ENCODE measurements around the gene GALNTL6. TPM values are rescaled to one million over a fixed set of nuclear protein-coding genes. Genes with fewer than 3 reads are reported as not detected.
"Not testable (repeated sequence)": the region's sequence is repeated elsewhere in the genome, so short reads cannot be mapped to it uniquely, and the experiment has no call there.

The GALNTL6 gene
- total RNA-seq, 2 donors from 2014 or later: 0.71 TPM; not detected in 1

DNA sequence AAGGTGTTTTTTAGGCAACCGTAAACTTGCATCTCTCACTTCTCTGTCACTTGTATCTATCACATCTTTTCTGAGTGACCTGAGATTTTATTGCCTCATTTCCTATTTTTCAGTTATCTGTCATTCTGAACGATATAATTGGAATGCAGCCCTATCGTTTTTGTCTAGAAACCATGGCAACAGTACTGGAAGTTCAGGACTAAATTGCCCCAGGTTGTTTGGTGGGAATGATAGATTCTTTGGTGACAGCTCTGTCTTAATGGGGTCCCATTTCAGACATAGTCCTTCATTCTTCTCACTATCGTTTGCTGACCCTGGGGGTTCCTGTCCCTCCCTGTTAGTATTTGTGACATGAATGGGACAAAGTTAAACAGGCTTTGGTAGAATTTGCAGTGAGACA is 1087.7 kb downstream of the GALNTL6 start:
- H3K27me3 Mint-ChIP-seq (ENCODE audit: insufficient read depth): no peaks in the 10 kb centered on the region
- H3K4me1 Mint-ChIP-seq: peaks cover 3% of the 10 kb centered on the region
- no peak overlapping the region for H3K27ac Mint-ChIP-seq
- Histone ChIP-seq H3K27me3 (ENCODE audit: control insufficient read depth, insufficient read depth, low read length, poor library complexity, severe bottlenecking) (no peaks in the 10 kb centered on the region), H3K27ac (ENCODE audit: low read depth, low read length) (peak overlapping the region; percentile 60), H3K4me3 (ENCODE audit: low read length) (peak overlapping the region; percentile 19), H3K4me1 (ENCODE audit: control insufficient read depth, insufficient read depth, low read length) (no peaks in the 10 kb centered on the region), H3K9me3 (ENCODE audit: control insufficient read depth, low read length) (peaks cover 21% of the 10 kb centered on the region), H3K9ac (ENCODE audit: extremely low read depth, low read length, poor library complexity, severe bottlenecking) (no peak overlapping the region), H3K36me3 (ENCODE audit: control insufficient read depth, insufficient read depth, low read length) (no peaks in the 10 kb centered on the region)
- H3K9me3 Mint-ChIP-seq: peaks cover 11% of the 10 kb centered on the region
- WGBS, 2 experiments (ENCODE audit: insufficient coverage in 1 of 2, insufficient read length in 1 of 2): 70 to 82% methylated on average over 2 to 4 of the region's 4 CpGs
- DNase-seq: no peak
- no peak overlapping the region for H3K4me3 Mint-ChIP-seq
- TF ChIP-seq, protein P1, sequence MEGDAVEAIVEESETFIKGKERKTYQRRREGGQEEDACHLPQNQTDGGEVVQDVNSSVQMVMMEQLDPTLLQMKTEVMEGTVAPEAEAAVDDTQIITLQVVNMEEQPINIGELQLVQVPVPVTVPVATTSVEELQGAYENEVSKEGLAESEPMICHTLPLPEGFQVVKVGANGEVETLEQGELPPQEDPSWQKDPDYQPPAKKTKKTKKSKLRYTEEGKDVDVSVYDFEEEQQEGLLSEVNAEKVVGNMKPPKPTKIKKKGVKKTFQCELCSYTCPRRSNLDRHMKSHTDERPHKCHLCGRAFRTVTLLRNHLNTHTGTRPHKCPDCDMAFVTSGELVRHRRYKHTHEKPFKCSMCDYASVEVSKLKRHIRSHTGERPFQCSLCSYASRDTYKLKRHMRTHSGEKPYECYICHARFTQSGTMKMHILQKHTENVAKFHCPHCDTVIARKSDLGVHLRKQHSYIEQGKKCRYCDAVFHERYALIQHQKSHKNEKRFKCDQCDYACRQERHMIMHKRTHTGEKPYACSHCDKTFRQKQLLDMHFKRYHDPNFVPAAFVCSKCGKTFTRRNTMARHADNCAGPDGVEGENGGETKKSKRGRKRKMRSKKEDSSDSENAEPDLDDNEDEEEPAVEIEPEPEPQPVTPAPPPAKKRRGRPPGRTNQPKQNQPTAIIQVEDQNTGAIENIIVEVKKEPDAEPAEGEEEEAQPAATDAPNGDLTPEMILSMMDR (conservative IDR thresholded peaks at IDR 0.05): no peak
- H3K36me3 Mint-ChIP-seq (ENCODE audit: low read depth): no peaks in the 10 kb centered on the region

DNA sequence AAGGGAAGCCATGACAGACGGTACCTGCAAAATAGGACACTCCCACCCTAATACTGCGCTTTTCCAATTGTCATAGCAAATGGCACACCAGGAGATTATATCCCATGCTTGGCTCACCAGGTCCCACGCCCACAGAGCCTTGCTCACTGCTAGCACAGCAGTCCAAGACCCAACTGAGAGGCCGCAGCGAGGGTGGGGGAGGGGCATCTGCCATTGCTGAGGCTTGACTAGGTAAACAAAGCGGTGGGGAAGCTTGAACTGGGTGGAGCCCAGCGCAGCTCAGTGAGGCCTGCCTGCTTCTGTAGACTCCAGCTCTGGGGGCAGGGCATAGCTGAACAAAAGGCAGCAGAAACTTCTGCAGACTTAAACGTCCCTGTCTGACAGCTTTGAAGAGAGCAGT is 1099.3 kb downstream of the GALNTL6 start:
- H3K9me3 ChIP-seq (ENCODE audit: control insufficient read depth, low read length); H3K4me3 Mint-ChIP-seq; H3K4me3 ChIP-seq (ENCODE audit: low read length); H3K4me1 ChIP-seq (ENCODE audit: control insufficient read depth, insufficient read depth, low read length); H3K36me3 ChIP-seq (ENCODE audit: control insufficient read depth, insufficient read depth, low read length); H3K36me3 Mint-ChIP-seq (ENCODE audit: low read depth); DNase-seq; H3K9ac ChIP-seq (ENCODE audit: extremely low read depth, low read length, poor library complexity, severe bottlenecking); H3K27ac Mint-ChIP-seq; H3K27me3 ChIP-seq (ENCODE audit: control insufficient read depth, insufficient read depth, low read length, poor library complexity, severe bottlenecking); H3K27me3 Mint-ChIP-seq (ENCODE audit: insufficient read depth); H3K27ac ChIP-seq (ENCODE audit: low read depth, low read length); H3K4me1 Mint-ChIP-seq: not testable (repeated sequence)
- H3K9me3 Mint-ChIP-seq: peaks cover 31% of the 10 kb centered on the region
- 92 to 100% methylated on average over 2 to 8 of the region's 8 CpGs for WGBS, 2 experiments (ENCODE audit: insufficient coverage in 1 of 2, insufficient read length in 1 of 2)

DNA sequence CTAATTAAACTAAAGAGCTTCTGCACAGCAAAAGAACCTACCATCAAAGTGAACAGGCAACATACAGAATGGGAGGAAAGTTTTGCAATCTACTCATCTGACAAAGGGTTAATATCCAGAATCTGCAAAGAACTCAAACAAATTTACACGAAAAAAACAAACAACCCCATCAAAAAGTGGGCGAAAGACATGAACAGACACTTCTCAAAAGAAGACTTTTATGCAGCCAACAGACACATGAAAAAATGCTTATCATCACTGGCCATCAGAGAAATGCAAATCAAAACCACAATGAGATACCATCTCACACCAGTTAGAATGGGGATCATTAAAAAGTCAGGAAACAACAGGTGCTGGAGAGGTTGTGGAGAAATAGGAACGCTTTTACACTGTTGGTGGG is 1104.2 kb downstream of the GALNTL6 start:
- not testable (repeated sequence) for H3K9me3 ChIP-seq (ENCODE audit: control insufficient read depth, low read length); H3K4me3 ChIP-seq (ENCODE audit: low read length); H3K36me3 Mint-ChIP-seq (ENCODE audit: low read depth); H3K27me3 Mint-ChIP-seq (ENCODE audit: insufficient read depth); H3K9ac ChIP-seq (ENCODE audit: extremely low read depth, low read length, poor library complexity, severe bottlenecking); H3K36me3 ChIP-seq (ENCODE audit: control insufficient read depth, insufficient read depth, low read length); DNase-seq; H3K4me3 Mint-ChIP-seq; H3K4me1 Mint-ChIP-seq; H3K27ac Mint-ChIP-seq; H3K27ac ChIP-seq (ENCODE audit: low read depth, low read length); H3K27me3 ChIP-seq (ENCODE audit: control insufficient read depth, insufficient read depth, low read length, poor library complexity, severe bottlenecking); H3K4me1 ChIP-seq (ENCODE audit: control insufficient read depth, insufficient read depth, low read length)
- peaks cover 35% of the 10 kb centered on the region for H3K9me3 Mint-ChIP-seq
- 88% methylated on average over 3 of the region's 3 CpGs; no CpG with 5 or more reads in 1 of the 2 experiments for WGBS, 2 experiments (ENCODE audit: insufficient coverage in 1 of 2, insufficient read length in 1 of 2)

DNA sequence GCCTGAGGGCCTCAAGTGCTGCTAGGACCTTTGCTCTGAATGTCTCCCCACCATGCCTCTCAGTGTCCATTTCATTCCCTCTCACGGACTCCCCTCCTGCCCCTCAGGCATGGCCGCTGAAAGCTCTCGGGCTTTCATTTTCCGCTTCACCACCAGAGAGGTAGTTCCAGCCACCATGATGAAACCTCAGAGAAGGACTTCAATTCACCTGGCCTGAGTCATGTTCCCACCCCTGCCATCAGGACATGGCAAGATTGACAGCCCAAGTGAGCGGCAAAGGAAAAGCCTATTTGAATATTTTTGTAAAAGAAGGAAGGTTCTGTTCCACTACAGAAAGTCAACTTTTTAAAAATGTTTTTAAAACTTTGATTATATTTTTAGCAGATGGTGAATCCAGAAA is 1106.1 kb downstream of the GALNTL6 start:
- WGBS, 2 experiments (ENCODE audit: insufficient coverage in 1 of 2, insufficient read length in 1 of 2): 90 to 94% methylated on average over 4 to 5 of the region's 5 CpGs
- no peaks in the 10 kb centered on the region for H3K36me3 Mint-ChIP-seq (ENCODE audit: low read depth)
- Histone ChIP-seq H3K27ac (ENCODE audit: low read depth, low read length) (no peak overlapping the region), H3K27me3 (ENCODE audit: control insufficient read depth, insufficient read depth, low read length, poor library complexity, severe bottlenecking) (no peaks in the 10 kb centered on the region), H3K4me1 (ENCODE audit: control insufficient read depth, insufficient read depth, low read length) (no peaks in the 10 kb centered on the region), H3K9me3 (ENCODE audit: control insufficient read depth, low read length) (peaks cover 5% of the 10 kb centered on the region), H3K36me3 (ENCODE audit: control insufficient read depth, insufficient read depth, low read length) (no peaks in the 10 kb centered on the region), H3K9ac (ENCODE audit: extremely low read depth, low read length, poor library complexity, severe bottlenecking) (no peak overlapping the region), H3K4me3 (ENCODE audit: low read length) (no peak overlapping the region)
- H3K27ac Mint-ChIP-seq: no peak overlapping the region
- DNase-seq: no peak
- H3K4me3 Mint-ChIP-seq: no peak overlapping the region
- peaks cover 24% of the 10 kb centered on the region for H3K9me3 Mint-ChIP-seq
- TF ChIP-seq, protein P1 (conservative IDR thresholded peaks at IDR 0.05): no peak
- no peaks in the 10 kb centered on the region for H3K4me1 Mint-ChIP-seq
- no peaks in the 10 kb centered on the region for H3K27me3 Mint-ChIP-seq (ENCODE audit: insufficient read depth)

All from endodermal cell (in vitro differentiated cells).